ENCODE measurements around the gene ZPR1. TPM values are rescaled to one million over a fixed set of nuclear protein-coding genes. Genes with fewer than 3 reads are reported as not detected.

The ZPR1 gene
- total and polyA plus RNA-seq, 11 donors, result 6.2 to 59.4 (median 27.1) TPM

- DNase-seq (no peak), ATAC-seq (no peak)
- 93 to 95% (median 95%) methylated on average over 31 to 51 of the region's 51 CpGs for WGBS, 4 donors
- no peak overlapping the region for H3K27ac ChIP-seq
- H3K4me3 ChIP-seq, result no peak overlapping the region
- no peak for TF ChIP-seq CTCF (IDR thresholded peaks at IDR 0.05)
- no peak for TF ChIP-seq POLR2A (IDR thresholded peaks at IDR 0.05)
- no peaks in the 10 kb centered on the region for H3K4me1 ChIP-seq
- H3K36me3 ChIP-seq, result no peaks in the 10 kb centered on the region
- intact Hi-C loops (cut with DNase I), result no loop called here
- H3K27me3 ChIP-seq, result no peaks in the 10 kb centered on the region
- no peaks in the 10 kb centered on the region for H3K9me3 ChIP-seq
Observed at GRCh38 chr11:116821050-116821918, 33.5 kb upstream of the ZPR1 start.

- no peak overlapping the region for H3K27ac ChIP-seq
- H3K36me3 ChIP-seq, result no peaks in the 10 kb centered on the region
- H3K27me3 ChIP-seq, result no peaks in the 10 kb centered on the region
- no peak for ATAC-seq
- no peak overlapping the region for H3K4me3 ChIP-seq
- peaks cover 0 to 8% (median 0%) of the 10 kb centered on the region in 12 donors for H3K4me1 ChIP-seq
- intact Hi-C loops (cut with DNase I), result no loop called here
- no peak for TF ChIP-seq CTCF (IDR thresholded peaks at IDR 0.05)
- no peak for TF ChIP-seq POLR2A (IDR thresholded peaks at IDR 0.05)
- 89 to 93% (median 91%) methylated on average over 7 to 9 of the region's 9 CpGs for WGBS, 4 donors
- H3K9me3 ChIP-seq, result no peaks in the 10 kb centered on the region
- DNase-seq, result no peak
Observed at GRCh38 chr11:116819049-116819448, 31.2 kb upstream of the ZPR1 start.

GRCh38 chr11:116814502-116814901, 26.7 kb upstream of the ZPR1 start:
- intact Hi-C loops (cut with DNase I), result no loop called here

More at GRCh38 chr11:116814502-116814901, 26.7 kb upstream of the ZPR1 start:
- DNase-seq (no peak), ATAC-seq (peak in 1 of 4 donors; percentile 48)
- no peak for TF ChIP-seq CTCF (IDR thresholded peaks at IDR 0.05)
- no peak for TF ChIP-seq POLR2A (IDR thresholded peaks at IDR 0.05)
- H3K4me3 ChIP-seq, result no peak overlapping the region
- 51 to 72% (median 66%) methylated on average over 6 of the region's 6 CpGs for WGBS, 4 donors
- no peaks in the 10 kb centered on the region for H3K36me3 ChIP-seq
- peaks cover 0 to 14% (median 0%) of the 10 kb centered on the region in 12 donors for H3K4me1 ChIP-seq
- H3K27ac ChIP-seq, result peak overlapping the region in 5 of 12 donors; percentile 8 to 61 (median 34)
- H3K9me3 ChIP-seq, result peaks cover 0 to 4% (median 0%) of the 10 kb centered on the region in 12 donors
- no peaks in the 10 kb centered on the region for H3K27me3 ChIP-seq
